ENCODE data around the gene SLC27A2. TPM values are rescaled to one million over a fixed set of nuclear protein-coding genes. Genes with fewer than 3 reads are reported as not detected.

The SLC27A2 gene
- total RNA-seq, 1 experiment from 2014 or later: 1.1 TPM

GRCh38 chr15:50248994-50249582 is 67.1 kb downstream of the SLC27A2 start:
- Histone ChIP-seq H3K4me3 (ENCODE audit: insufficient read depth, low read depth, low read length) (no peak overlapping the region), H3K36me3 (replicated peaks; ENCODE audit: control insufficient read depth, insufficient read depth, low read length) (no peaks in the 10 kb centered on the region), H3K27me3 (ENCODE audit: control insufficient read depth, insufficient read depth, low read length) (no peaks in the 10 kb centered on the region)
- no peak for DNase-seq

DNA sequence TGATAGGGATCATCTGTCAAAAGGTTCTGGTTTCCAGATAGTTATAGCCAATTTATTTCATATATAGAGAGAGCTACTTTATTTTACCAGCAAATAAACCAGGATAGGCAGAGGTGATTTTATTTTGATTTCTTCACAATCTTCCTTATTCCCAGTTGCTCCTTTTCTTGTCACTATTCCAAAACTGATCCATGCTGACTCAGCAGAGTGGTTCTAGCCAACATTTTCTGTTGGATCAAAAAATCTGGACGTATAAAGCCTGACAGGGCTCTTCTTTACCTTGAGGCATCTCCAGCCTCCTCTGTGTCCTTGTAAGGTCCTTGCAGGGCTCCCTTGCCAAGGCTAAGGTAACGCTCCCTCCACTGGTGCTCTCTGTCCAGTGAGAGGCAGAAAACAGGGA is 67.7 kb downstream of the SLC27A2 start:
- H3K4me3 ChIP-seq (ENCODE audit: insufficient read depth, low read depth, low read length): no peak overlapping the region
- DNase-seq: no peak
- no peaks in the 10 kb centered on the region for H3K27me3 ChIP-seq (ENCODE audit: control insufficient read depth, insufficient read depth, low read length)
- H3K36me3 ChIP-seq (replicated peaks; ENCODE audit: control insufficient read depth, insufficient read depth, low read length): no peaks in the 10 kb centered on the region

- no peak for DNase-seq
- no peak overlapping the region for H3K4me3 ChIP-seq (ENCODE audit: insufficient read depth, low read depth, low read length)
- no peaks in the 10 kb centered on the region for H3K36me3 ChIP-seq (replicated peaks; ENCODE audit: control insufficient read depth, insufficient read depth, low read length)
- no peaks in the 10 kb centered on the region for H3K27me3 ChIP-seq (ENCODE audit: control insufficient read depth, insufficient read depth, low read length)
Observed at GRCh38 chr15:50250760-50251394, 68.9 kb downstream of the SLC27A2 start.

- Histone ChIP-seq H3K36me3 (replicated peaks; ENCODE audit: control insufficient read depth, insufficient read depth, low read length) (no peaks in the 10 kb centered on the region), H3K4me3 (ENCODE audit: insufficient read depth, low read depth, low read length) (no peak overlapping the region), H3K27me3 (ENCODE audit: control insufficient read depth, insufficient read depth, low read length) (no peaks in the 10 kb centered on the region)
- DNase-seq: no peak
Observed at GRCh38 chr15:50251638-50252182, 69.7 kb downstream of the SLC27A2 start.

DNA sequence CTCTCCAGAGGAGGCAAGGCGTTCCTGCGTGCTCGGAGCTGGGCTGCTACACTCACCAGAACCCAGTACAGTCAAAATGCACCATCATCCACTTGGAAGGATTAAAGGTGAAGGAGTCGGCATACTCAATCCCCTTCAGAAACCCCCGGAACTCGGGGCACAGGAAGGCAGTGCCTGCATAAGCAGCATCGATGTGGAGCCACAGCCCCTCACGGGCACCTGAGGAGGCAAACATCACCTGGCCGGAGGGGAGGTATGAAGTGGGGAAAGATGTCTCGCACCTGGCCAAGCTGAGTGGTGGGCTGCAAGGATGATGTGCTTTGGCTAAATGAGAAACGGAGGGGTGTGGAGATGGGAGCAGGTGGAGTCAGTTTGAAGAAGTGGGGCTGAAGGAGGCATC is 70.6 kb downstream of the SLC27A2 start:
- Histone ChIP-seq H3K4me3 (ENCODE audit: insufficient read depth, low read depth, low read length) (no peak overlapping the region), H3K27me3 (ENCODE audit: control insufficient read depth, insufficient read depth, low read length) (no peaks in the 10 kb centered on the region), H3K36me3 (replicated peaks; ENCODE audit: control insufficient read depth, insufficient read depth, low read length) (no peaks in the 10 kb centered on the region)
- no peak for DNase-seq

DNA sequence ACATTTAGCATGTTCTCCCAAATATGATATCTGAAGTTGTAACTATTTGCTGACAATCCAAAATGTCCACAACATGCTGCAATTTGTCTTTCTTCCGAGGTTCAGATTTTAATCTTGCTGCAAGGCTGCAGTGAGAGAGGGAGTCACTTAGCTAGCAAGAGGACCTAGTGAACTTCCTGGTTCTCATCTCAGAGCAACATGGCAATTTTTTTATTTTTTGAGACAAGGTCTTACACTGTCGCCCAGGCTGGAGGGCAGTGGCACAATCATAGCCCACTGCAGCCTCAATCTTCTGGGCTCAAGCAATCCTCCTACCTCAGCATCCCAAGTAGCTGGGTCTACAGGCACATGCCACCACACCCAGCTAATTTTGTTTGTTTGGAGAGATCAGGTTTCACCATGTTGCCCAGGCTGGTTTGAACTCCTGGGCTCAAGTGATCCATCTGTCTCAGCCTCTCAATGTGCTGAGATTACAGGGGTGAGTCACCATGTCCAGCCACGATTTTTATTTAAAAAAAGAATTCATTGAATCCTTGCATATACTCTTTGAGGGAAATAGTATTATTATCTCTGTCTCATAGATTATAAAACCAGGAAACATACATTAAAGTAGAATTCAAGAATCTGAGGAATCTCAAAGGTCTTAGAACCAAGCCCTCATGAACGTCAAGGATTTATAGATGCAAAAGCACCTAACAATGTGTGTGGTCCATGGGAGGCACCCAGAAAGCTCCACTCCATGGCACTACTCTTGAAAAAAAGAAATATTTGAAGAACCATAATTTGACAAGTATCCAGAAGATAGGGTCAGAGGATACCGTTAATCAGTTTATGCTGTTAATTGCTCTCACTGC is 74.4 kb downstream of the SLC27A2 start:
- no peak for DNase-seq
- H3K36me3 ChIP-seq (replicated peaks; ENCODE audit: control insufficient read depth, insufficient read depth, low read length): no peaks in the 10 kb centered on the region
- H3K27me3 ChIP-seq (ENCODE audit: control insufficient read depth, insufficient read depth, low read length): no peaks in the 10 kb centered on the region
- no peak overlapping the region for H3K4me3 ChIP-seq (ENCODE audit: insufficient read depth, low read depth, low read length)

DNA sequence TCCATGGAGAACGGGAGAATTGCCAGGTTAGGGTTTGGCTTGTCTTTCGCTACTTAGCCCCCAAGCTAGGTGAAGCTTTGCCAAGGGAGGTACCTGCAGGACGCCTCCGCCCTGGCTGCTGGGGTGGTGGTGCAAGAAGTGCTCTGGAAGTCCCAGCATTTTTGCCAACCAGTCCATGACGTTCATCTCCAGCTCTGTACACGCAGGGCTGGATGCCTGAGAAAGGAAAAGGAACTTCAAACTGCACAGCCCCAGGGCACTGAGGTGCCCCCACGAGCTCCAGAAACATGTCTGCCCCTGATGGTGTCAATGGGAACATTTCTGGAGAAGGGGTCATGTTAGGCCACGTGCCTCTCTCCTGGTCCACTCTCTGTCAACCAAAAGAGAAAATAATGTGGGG is 75.3 kb downstream of the SLC27A2 start:
- Histone ChIP-seq H3K27me3 (ENCODE audit: control insufficient read depth, insufficient read depth, low read length) (no peaks in the 10 kb centered on the region), H3K36me3 (replicated peaks; ENCODE audit: control insufficient read depth, insufficient read depth, low read length) (no peaks in the 10 kb centered on the region), H3K4me3 (ENCODE audit: insufficient read depth, low read depth, low read length) (no peak overlapping the region)
- DNase-seq: no peak

DNA sequence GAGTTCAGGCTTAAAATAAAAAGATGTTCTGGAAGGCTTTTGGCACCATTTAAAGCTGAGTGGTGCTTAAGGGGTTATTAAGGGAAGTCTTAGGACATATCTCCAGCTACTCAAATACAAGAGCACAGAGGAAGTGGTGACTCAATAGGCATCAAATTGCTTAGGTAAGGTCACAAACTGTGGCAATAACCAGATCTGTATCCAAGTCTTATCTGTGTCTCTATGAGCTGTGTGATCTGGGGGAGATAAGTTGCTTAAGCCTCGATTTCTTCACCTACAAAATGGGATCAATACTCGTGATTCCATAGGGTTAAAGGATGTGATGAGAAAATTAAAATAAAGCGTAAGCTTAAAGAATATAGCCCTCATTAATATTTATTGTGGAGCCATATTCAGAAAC is 75.9 kb downstream of the SLC27A2 start:
- H3K36me3 ChIP-seq (replicated peaks; ENCODE audit: control insufficient read depth, insufficient read depth, low read length): no peaks in the 10 kb centered on the region
- H3K4me3 ChIP-seq (ENCODE audit: insufficient read depth, low read depth, low read length): no peak overlapping the region
- no peak for DNase-seq
- no peaks in the 10 kb centered on the region for H3K27me3 ChIP-seq (ENCODE audit: control insufficient read depth, insufficient read depth, low read length)

DNA sequence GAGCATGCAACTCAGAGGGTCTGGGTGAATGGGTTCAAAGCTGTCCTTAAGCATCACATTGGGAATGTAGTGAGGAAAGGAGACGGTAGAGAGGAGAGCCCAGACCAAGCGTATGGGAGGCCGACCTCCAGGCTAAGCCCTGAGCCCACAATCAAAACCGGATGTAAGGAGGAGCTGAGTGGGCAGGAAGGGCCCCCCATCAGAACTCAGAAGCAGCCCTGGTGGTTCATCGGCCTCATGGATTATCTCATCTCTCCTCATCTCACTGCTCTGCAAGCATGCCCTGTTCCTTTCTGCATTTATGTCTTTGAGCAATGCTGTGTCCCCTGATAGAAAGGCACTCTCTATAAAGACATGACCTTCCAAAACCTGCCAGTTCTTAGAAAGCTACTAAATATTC is 77.3 kb downstream of the SLC27A2 start:
- DNase-seq: no peak
- no peak overlapping the region for H3K4me3 ChIP-seq (ENCODE audit: insufficient read depth, low read depth, low read length)
- H3K36me3 ChIP-seq (replicated peaks; ENCODE audit: control insufficient read depth, insufficient read depth, low read length): no peaks in the 10 kb centered on the region
- H3K27me3 ChIP-seq (ENCODE audit: control insufficient read depth, insufficient read depth, low read length): no peaks in the 10 kb centered on the region

DNA sequence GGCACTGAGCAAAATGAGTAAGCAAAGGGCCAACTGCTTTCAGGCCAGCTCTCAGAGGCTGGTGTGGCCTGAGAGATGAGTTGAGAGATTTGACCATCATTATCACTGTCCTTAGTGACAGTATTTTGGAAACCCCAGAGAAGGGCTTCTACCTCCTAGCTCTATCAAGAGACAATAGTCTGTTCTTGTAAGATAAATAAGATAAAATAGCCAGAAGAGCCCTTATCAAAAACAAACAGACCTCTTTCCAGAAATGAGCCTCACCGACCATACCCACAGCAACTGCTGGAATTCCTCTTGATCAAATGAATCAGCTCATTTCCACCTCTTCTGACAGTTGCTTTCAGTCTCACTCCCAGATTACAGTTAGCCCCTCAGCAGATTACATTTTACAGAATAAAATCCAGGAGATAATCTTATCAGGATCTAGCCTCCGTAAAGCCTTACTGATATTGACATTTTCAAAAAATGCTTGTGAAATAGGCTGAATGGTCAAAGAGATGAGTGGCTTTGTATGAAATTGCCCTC is 79.0 kb downstream of the SLC27A2 start:
- H3K27me3 ChIP-seq (ENCODE audit: control insufficient read depth, insufficient read depth, low read length): no peaks in the 10 kb centered on the region
- no peak overlapping the region for H3K4me3 ChIP-seq (ENCODE audit: insufficient read depth, low read depth, low read length)
- DNase-seq: no peak
- no peaks in the 10 kb centered on the region for H3K36me3 ChIP-seq (replicated peaks; ENCODE audit: control insufficient read depth, insufficient read depth, low read length)

- Histone ChIP-seq H3K27me3 (ENCODE audit: control insufficient read depth, insufficient read depth, low read length) (no peaks in the 10 kb centered on the region), H3K36me3 (replicated peaks; ENCODE audit: control insufficient read depth, insufficient read depth, low read length) (no peaks in the 10 kb centered on the region), H3K4me3 (ENCODE audit: insufficient read depth, low read depth, low read length) (no peak overlapping the region)
- DNase-seq: peak; percentile 54
Observed at GRCh38 chr15:50261981-50262380, 80.0 kb downstream of the SLC27A2 start.

DNA sequence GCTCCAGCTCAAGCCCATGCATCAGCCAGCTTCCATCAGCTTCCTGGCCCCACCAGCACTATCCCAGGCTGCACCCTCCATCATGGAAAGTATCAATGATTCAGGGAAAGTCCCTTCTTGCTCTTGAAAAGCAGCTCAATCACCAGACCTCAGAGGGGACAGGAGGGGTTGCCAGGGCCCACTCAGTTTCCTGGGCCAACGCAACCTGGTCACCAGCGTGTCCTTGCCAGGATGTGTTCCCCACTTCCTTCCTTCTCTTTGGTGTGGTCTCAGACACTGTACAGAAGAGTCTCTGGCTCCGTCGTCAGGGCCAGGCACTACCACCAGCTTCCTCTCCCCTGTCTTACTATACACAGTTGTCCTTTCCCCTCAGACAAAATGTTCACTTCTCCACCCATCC is 80.5 kb downstream of the SLC27A2 start:
- Histone ChIP-seq H3K27me3 (ENCODE audit: control insufficient read depth, insufficient read depth, low read length) (no peaks in the 10 kb centered on the region), H3K4me3 (ENCODE audit: insufficient read depth, low read depth, low read length) (no peak overlapping the region), H3K36me3 (replicated peaks; ENCODE audit: control insufficient read depth, insufficient read depth, low read length) (no peaks in the 10 kb centered on the region)
- no peak for DNase-seq

DNA sequence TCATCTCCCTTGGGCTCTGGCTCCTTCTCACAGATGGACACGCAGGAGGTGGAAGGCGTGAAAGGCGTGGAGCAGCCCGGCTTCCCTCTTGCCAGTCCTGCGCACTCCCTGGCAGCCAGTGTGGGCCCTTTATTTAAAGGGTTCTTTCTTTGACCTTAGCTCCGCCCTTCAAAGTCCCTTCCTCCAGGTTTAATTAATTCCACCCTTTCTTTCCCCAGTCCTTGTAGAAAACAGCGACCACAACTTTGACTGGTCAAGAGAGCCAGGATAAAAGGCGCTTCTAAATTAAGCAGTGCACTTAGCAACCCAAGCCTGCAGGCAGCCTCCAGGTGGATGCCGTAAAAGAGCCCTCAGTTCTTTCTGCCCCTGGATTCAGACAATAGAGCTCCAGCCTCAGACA is 83.6 kb downstream of the SLC27A2 start, which contains the start of gene HDC:
HDC (minus strand) TSS at position 107 of the 400 bp plus-strand sequence; CDS start at position 4, 103 bp downstream.
- no peak within 1 kb of the TSS for H3K4me3 ChIP-seq (ENCODE audit: insufficient read depth, low read depth, low read length)
- no peaks in the 10 kb centered on the region for H3K27me3 ChIP-seq (ENCODE audit: control insufficient read depth, insufficient read depth, low read length)
- peak; percentile 44 for DNase-seq
- H3K36me3 ChIP-seq (replicated peaks; ENCODE audit: control insufficient read depth, insufficient read depth, low read length): no peaks in the 10 kb centered on the region

DNA sequence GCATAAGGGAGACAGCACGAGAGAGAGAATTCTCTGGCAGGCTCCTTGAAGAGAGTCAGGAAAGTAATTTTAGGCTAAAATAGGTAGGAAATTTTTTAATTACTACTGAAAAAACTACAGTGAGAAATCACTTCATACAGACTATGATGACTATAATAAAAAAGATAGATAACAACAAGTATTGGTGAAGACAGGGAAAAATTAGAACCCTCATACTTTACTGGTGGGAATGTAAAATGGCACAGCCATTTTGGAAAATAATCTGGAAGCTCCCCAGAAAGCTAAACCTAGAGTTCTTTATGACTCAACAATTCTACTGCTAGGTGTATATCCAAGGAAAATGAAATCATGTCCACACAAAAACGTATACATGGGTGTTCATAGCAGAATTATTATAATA is 85.6 kb downstream of the SLC27A2 start:
- DNase-seq: no peak
- Histone ChIP-seq H3K36me3 (replicated peaks; ENCODE audit: control insufficient read depth, insufficient read depth, low read length) (no peaks in the 10 kb centered on the region), H3K27me3 (ENCODE audit: control insufficient read depth, insufficient read depth, low read length) (no peaks in the 10 kb centered on the region), H3K4me3 (ENCODE audit: insufficient read depth, low read depth, low read length) (no peak overlapping the region)

Data from H7 (cell line).